Measurements from ENCODE around the gene TLE6.
"Not testable (repeated sequence)": the region's sequence is repeated elsewhere in the genome, so short reads cannot be mapped to it uniquely, and the experiment has no call there.

The TLE6 gene

GRCh38 chr19:2986951-2987524, 9.7 kb downstream of the TLE6 start:
- no peak overlapping the region for H3K4me3 ChIP-seq (IDR thresholded peaks at IDR 0.05; ENCODE audit: insufficient read depth, low read depth, low read length)
- no peaks in the 10 kb centered on the region for H4K20me1 ChIP-seq (ENCODE audit: insufficient read depth)
- no peaks in the 10 kb centered on the region for H3K36me3 ChIP-seq (ENCODE audit: insufficient read depth)
- no peaks in the 10 kb centered on the region for H3K79me2 ChIP-seq (ENCODE audit: insufficient read depth, low read depth)
- H2AFZ ChIP-seq (ENCODE audit: low read depth) = no peak overlapping the region
- TF ChIP-seq CTCF (conservative IDR thresholded peaks at IDR 0.05; ENCODE audit: low read depth, low read length) = no peak
- peaks cover 77% of the 10 kb centered on the region for H3K27me3 ChIP-seq (ENCODE audit: insufficient read depth, low read depth)
- H3K4me2 ChIP-seq = no peak overlapping the region
- H3K27ac ChIP-seq = no peak overlapping the region
- no peaks in the 10 kb centered on the region for H3K4me1 ChIP-seq (ENCODE audit: low read depth, poor library complexity, severe bottlenecking)
- H3K9ac ChIP-seq = no peak overlapping the region

GRCh38 chr19:2987797-2988196, 10.4 kb downstream of the TLE6 start:
- Histone ChIP-seq H3K36me3 (ENCODE audit: insufficient read depth) (no peaks in the 10 kb centered on the region), H4K20me1 (ENCODE audit: insufficient read depth) (no peaks in the 10 kb centered on the region), H3K4me3 (IDR thresholded peaks at IDR 0.05; ENCODE audit: insufficient read depth, low read depth, low read length) (no peak overlapping the region), H3K4me1 (ENCODE audit: low read depth, poor library complexity, severe bottlenecking) (no peaks in the 10 kb centered on the region), H2AFZ (ENCODE audit: low read depth) (no peak overlapping the region), H3K9ac (no peak overlapping the region), H3K4me2 (no peak overlapping the region), H3K79me2 (ENCODE audit: insufficient read depth, low read depth) (no peaks in the 10 kb centered on the region), H3K27me3 (ENCODE audit: insufficient read depth, low read depth) (peaks cover 77% of the 10 kb centered on the region), H3K27ac (no peak overlapping the region)
- TF ChIP-seq CTCF (conservative IDR thresholded peaks at IDR 0.05; ENCODE audit: low read depth, low read length) = no peak

GRCh38 chr19:2988568-2988967, 11.2 kb downstream of the TLE6 start:
- no peak for TF ChIP-seq CTCF (conservative IDR thresholded peaks at IDR 0.05; ENCODE audit: low read depth, low read length)
- no peaks in the 10 kb centered on the region for H3K4me1 ChIP-seq (ENCODE audit: low read depth, poor library complexity, severe bottlenecking)
- H3K36me3 ChIP-seq (ENCODE audit: insufficient read depth) = no peaks in the 10 kb centered on the region
- H3K4me2 ChIP-seq = no peak overlapping the region
- H3K27ac ChIP-seq = no peak overlapping the region
- H3K4me3 ChIP-seq (IDR thresholded peaks at IDR 0.05; ENCODE audit: insufficient read depth, low read depth, low read length) = no peak overlapping the region
- no peaks in the 10 kb centered on the region for H4K20me1 ChIP-seq (ENCODE audit: insufficient read depth)
- H2AFZ ChIP-seq (ENCODE audit: low read depth) = no peak overlapping the region
- H3K79me2 ChIP-seq (ENCODE audit: insufficient read depth, low read depth) = no peaks in the 10 kb centered on the region
- peaks cover 74% of the 10 kb centered on the region for H3K27me3 ChIP-seq (ENCODE audit: insufficient read depth, low read depth)
- no peak overlapping the region for H3K9ac ChIP-seq

- Histone ChIP-seq H2AFZ (ENCODE audit: low read depth) (no peak overlapping the region), H3K27ac (no peak overlapping the region), H3K4me1 (ENCODE audit: low read depth, poor library complexity, severe bottlenecking) (no peaks in the 10 kb centered on the region), H3K36me3 (ENCODE audit: insufficient read depth) (no peaks in the 10 kb centered on the region), H4K20me1 (ENCODE audit: insufficient read depth) (no peaks in the 10 kb centered on the region), H3K27me3 (ENCODE audit: insufficient read depth, low read depth) (peaks cover 77% of the 10 kb centered on the region), H3K4me2 (no peak overlapping the region), H3K9ac (no peak overlapping the region), H3K79me2 (ENCODE audit: insufficient read depth, low read depth) (no peaks in the 10 kb centered on the region), H3K4me3 (IDR thresholded peaks at IDR 0.05; ENCODE audit: insufficient read depth, low read depth, low read length) (no peak overlapping the region)
- TF ChIP-seq CTCF (conservative IDR thresholded peaks at IDR 0.05; ENCODE audit: low read depth, low read length) = no peak
Observed at GRCh38 chr19:2989236-2989946, 12.0 kb downstream of the TLE6 start.

- H4K20me1 ChIP-seq (ENCODE audit: insufficient read depth) = not testable (repeated sequence)
Observed at GRCh38 chr19:2992333-2992732, 15.0 kb downstream of the TLE6 start.

More at GRCh38 chr19:2992333-2992732, 15.0 kb downstream of the TLE6 start:
- H3K4me1 ChIP-seq (ENCODE audit: low read depth, poor library complexity, severe bottlenecking); H3K36me3 ChIP-seq (ENCODE audit: insufficient read depth); H3K27ac ChIP-seq; H3K9ac ChIP-seq; H3K4me2 ChIP-seq; H2AFZ ChIP-seq (ENCODE audit: low read depth); H3K4me3 ChIP-seq (IDR thresholded peaks at IDR 0.05; ENCODE audit: insufficient read depth, low read depth, low read length); H3K79me2 ChIP-seq (ENCODE audit: insufficient read depth, low read depth): not testable (repeated sequence)
- H3K27me3 ChIP-seq (ENCODE audit: insufficient read depth, low read depth) = peaks cover 80% of the 10 kb centered on the region
